Lung microvascular endothelial cell (primary cell): ENCODE measurements around the gene MTUS2. TPM values are rescaled to one million over a fixed set of nuclear protein-coding genes. Genes with fewer than 3 reads are reported as not detected.
"Not testable (repeated sequence)": the region's sequence is repeated elsewhere in the genome, so short reads cannot be mapped to it uniquely, and the experiment has no call there.

Source experiments
- DNase-seq, 2 donors: peaks; one replicate each; pipeline versions ENCODE4 v3.0.0 to v3.0.0-alpha.2; 2010; ENCODE audit warnings: low read depth in 2 of 2
- total RNA-seq: library from RNA; depleted of rRNA; stranded (reverse); fragments of >200 nt; gene quantifications from 2 replicates; pipeline ENCODE4 v1.2.1, GENCODE V29; 2014

MTUS2 gene
- total RNA-seq, 1 donor from 2014 or later, result not detected

GRCh38 chr13:28955264-28955966, 135.3 kb downstream of the MTUS2 start:
- DNase-seq, result no peak

DNA sequence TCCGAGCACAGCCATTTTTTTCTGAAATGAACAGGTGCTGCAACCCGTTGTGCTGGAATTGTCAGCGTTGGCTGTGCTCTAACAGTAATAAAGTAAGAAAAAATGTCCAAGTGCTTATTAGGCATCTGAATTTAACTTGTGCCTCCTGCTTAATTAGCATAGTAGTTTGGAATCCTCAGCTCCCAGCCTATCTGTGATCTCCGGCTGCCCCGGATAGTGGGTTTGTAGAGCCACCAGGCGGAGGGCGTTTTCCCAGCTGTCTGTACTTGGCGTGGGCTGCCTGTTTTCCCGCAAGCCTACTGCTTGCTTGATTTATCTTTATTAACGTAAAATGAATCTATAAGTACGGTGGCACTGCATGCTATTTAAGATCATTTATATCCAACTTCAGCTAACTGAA, 137.9 kb downstream of the MTUS2 start:
- no peak for DNase-seq

GRCh38 chr13:28958441-28958840, 138.3 kb downstream of the MTUS2 start:
- no peak for DNase-seq

- no peak for DNase-seq
These were observed 143.9 kb downstream of the MTUS2 start for GRCh38 chr13:28964052-28964451.

DNA sequence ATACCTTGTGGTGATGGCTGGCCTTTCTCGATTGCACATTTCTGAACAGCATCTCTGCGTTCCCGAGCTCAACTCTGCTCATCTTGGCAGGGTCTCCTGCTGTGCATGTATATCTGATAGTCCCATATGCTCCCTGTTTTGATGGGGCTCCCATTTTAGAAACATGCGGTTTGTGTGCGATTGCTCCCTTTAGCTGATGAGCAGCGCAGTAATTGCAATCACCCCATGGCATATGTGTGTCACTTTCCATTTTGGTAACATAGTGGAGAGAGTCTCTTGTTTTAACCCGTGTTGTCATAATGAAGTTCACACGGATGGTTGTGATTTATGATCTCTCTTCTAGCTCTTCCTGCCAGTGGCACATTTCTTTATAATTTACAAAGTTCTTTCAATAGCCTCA, 144.7 kb downstream of the MTUS2 start:
- no peak for DNase-seq

DNA sequence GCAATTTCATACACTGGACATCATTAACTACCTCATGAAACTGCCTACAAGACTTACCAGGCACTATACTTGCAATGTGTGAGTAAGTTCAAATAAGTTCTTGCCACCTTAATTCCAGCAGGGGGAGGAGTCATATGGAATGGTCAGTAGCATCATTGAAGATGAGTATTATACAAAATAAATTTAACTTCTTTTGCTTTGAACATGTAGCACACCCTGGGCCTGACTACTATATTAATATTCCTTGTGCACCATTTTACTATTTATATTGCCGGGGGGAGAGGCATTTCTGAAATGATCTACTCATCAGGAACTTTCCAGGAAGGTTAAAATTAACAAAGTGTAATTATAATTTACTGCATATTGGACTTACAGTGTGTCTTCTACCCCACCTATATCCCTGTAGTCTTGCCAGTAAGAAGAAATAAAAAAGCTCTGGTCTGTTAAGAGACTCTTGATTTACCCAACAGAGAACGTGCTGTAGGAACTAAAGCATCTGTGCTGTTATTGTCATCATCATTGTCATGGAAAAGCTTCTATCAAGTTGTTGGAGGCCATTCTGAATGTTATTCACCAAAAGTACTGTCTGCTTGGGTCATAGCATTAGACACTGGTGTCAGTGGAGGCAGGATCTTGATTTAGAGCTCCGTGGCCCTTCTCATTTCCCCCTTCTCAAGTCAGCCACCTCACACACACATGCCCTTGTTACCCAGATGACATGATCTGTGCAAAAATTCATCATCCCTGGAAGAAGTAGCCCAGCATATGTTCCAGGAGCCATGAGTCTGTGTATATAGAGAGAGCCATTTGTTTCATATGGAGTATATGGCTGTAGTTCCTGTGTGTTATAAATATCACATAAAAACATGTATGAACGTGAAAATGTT, 147.1 kb downstream of the MTUS2 start:
- no peak for DNase-seq

DNA sequence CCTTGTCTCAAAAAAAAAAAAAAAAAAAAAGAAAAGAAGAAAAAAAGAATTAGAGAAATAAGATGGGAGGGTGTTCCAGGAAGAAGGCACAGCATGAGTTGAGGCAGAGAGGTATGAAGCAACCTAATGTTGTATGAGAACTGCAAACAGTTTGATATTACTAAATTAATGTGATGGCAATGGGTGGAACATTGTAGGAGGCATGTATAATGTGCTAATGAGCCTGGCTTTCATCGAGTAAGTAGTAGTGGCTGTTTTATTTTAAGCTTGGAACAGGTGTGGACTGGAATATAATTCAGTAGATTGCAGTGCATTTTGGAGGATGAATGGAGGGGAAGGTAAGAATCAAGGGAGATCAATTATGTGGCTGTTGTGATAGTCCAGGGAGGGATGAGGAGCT, 156.1 kb downstream of the MTUS2 start:
- no peak for DNase-seq

GRCh38 chr13:28976636-28977035, 156.5 kb downstream of the MTUS2 start:
- DNase-seq, result no peak

DNA sequence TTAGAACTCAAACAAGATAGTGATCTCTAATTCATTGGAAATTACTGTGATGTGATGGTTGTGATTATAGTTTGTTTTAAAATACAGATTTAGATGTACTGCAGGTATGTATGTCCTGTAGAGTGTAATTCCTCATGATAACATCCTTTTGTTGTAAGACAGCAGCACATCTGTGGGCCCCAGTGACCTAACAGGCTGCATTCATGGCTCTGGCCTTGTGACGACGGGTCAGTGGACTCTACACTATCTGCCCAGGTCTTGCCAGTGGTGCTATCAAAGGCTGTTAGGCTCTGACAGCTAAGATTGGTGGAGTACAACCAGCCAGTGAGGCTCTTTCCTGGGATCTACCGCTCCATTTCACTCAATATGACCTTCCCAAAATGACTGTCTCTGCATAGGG, 158.4 kb downstream of the MTUS2 start:
- no peak for DNase-seq

DNA sequence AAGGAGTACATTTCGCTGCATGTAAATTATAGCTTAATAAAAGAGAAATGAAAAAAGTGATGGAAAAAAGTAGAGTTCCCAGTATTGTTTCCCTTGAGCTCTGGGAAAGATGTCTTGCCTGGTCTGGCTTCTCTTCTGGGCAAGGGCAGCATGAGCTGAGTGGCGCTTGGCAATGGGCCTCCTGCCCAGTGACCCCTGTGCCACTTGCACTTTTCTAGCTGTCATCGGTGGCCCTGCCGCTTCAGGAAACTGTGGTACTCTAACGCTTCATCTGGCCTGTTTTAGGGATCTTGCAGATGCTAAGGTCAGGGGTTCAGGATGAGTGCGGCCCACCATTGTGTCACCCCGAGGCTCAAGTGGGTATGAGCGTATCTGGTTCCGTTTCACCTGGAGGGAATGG, 161.4 kb downstream of the MTUS2 start:
- DNase-seq, result no peak

- no peak for DNase-seq
These were observed 163.5 kb downstream of the MTUS2 start for GRCh38 chr13:28983641-28984040.

GRCh38 chr13:28984326-28984725, 164.2 kb downstream of the MTUS2 start:
- DNase-seq, result no peak

DNA sequence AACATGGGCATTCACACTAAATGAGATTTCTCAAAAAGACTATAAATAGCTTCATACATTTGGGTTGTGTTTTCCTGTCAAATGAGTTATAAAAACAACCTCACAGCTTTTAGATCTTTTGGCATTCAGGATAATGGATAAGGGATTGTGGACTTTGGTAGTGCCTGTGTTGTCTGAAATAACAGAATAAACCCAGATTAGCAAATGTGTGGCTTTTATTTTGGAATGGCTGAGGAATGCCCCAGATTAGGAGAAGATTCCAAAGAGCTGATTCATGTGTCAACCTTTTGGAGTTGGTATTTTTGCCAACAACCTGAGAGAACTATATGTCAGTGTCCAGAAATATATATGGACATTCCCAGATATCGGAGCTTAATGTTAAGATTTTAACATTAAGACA, 164.7 kb downstream of the MTUS2 start:
- no peak for DNase-seq

DNA sequence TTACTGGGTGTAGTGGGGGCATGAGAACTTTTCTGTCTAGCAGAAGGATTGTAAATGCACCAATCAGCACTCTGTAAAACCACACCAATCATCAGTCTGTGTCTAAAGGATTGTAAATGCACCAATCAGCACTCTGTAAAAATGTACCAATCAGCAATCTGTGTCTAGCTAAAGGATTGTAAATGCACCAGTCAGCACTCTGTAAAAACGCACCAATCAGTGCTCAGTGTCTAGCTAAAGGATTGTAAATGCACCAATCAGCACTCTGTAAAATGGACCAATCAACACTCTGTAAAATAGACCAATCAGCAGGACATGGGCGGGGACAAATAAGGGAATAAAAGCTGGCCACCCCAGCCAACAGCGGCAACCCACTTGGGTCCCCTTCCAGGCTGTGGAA, 170.2 kb downstream of the MTUS2 start:
- DNase-seq, result not testable (repeated sequence)

- DNase-seq, result no peak
These were observed 171.6 kb downstream of the MTUS2 start for GRCh38 chr13:28991764-28992163.

DNA sequence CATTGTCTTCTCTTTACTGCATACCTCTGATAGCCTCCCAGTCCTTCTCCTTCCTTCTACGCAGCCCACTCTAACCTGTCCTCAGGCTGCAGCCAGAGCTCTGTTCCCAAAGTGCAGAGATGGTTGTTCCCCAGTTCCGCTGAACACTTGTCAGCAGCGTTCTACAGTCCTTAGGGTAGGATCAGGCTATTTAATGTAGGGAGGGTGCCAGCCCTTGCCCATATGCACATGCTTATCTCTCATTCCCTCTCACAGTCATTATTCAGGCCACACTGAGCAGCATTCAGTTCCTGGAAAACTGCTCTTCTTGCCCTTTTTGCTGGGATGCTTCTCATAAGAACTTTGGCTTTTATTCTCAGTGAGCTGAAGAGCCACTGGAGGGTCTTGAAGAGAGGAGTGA, 180.7 kb downstream of the MTUS2 start:
- DNase-seq, result no peak

DNA sequence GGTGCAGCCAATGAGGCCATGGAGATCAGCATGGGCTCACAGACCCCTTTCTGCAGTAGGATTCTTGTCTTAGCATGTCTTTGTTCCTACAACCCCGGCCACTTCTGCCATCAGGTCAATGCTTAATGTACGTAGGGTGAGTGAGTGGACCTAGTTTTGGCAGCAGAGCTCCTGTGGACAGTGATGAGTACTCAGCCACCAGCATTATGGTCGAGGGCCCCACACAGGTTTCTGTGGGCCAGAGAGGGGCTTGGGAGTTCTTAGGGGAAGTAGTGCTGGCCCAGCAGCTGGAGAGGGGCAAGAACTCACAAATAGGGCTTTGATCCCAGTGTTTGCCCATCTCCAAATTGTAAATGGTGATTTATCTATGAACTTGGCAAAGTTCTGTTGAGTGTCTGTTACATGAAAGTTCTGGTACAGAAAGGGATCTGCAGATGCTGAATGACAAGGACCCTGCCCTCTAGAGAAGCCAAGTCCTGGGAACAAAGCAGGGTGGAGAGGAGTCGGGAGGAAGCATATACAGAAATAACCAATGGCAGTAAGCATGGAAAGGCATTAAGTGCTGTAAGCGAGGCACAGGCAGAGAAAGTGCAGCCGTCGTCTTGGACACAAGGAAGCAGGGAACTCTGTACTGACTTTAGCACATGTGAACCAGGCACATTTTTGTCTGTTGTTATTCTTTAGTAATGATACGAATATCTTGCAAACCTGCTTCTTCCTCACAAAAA, 185.1 kb downstream of the MTUS2 start:
- DNase-seq, result no peak

DNA sequence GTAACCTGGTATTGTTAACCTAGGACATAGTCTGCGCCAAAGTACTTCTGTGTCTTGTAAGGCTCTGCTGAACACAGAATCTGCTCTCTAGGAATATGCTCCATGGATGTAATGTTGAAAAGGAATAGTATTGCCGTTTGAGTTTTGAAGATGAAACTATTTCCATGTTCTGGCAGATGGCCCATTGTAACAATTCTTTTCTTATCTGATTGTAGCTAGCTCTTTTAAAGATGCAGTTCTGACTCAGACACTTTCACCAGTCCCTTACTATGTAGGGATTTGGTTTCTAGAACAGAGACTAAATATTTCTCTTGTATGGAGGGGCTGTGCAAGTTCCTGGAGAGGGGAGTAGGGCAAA, 185.6 kb downstream of the MTUS2 start:
- no peak for DNase-seq

DNA sequence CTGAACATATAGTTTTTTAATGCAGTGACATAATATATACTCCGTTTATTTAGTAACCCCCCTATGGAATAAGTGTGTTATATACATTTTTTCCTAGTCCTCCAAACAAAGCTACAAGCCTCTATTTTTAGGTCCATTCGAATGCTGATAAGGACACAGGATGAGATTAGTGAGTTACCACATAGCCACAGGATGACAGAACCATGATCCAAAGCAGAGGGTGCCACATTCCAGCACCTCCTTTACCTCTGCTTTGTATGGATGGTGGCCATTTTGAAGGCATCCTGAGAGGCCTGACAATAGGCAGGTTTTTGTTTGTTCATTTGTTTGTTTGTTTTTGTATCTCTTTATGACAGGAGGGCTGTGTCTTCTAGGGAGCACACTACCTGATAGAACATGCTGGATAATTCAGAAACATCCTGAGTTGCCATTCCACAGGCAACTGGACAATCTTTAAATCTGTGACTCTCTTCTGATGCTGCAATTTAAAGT, 186.3 kb downstream of the MTUS2 start:
- no peak for DNase-seq

- DNase-seq, result no peak
These were observed 188.2 kb downstream of the MTUS2 start for GRCh38 chr13:29008296-29008695.

GRCh38 chr13:29020314-29020713, 200.2 kb downstream of the MTUS2 start:
- DNase-seq, result no peak

- no peak for DNase-seq
These were observed 201.2 kb downstream of the MTUS2 start for GRCh38 chr13:29021311-29021710.
